HL-60/S4 treated with phorbol 12-myristate 13-acetate at 8.2 ng/mL for 4 days and 3 days (cell line): ENCODE results near the gene PBX3.

Experiments
- in situ Hi-C: fragments of 300-500 bp; cut with MboI; formaldehyde crosslinking; loops from 2 replicates; pipeline ENCODE4 v1.15.0; 2022; ENCODE audit warnings: low sequenced_read_pairs

PBX3 gene

GRCh38 chr9:125854553-125855275 is 107.5 kb downstream of the PBX3 start:
- in situ Hi-C loops: no loop called here

DNA sequence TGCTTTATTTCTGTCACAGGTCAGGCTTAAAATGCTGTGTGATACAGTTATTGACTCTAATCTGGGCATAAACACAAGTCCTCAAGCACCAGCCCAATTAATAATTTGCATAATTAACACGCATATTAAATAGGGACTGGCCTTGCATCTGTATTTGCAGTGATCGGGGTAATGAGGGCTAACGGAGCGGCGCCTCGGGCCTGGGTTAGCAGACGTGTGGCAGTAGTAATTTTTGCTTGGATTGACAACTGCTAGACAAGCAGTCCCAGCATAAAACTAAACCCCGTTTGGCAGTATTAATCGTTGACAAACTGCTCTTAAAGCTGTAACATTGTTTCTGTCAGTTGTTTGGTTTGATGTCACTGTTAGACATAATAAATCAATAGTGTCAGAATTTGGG is 109.2 kb downstream of the PBX3 start:
- in situ Hi-C loops: no loop called here

- in situ Hi-C loops: no loop called here
Measured at GRCh38 chr9:125861405-125862058, 114.4 kb downstream of the PBX3 start.

- in situ Hi-C loops: no loop called here
Measured at GRCh38 chr9:125863923-125864322, 116.8 kb downstream of the PBX3 start.

- in situ Hi-C loops: no loop called here
Measured at GRCh38 chr9:125867751-125868415, 120.7 kb downstream of the PBX3 start.

- in situ Hi-C loops: no loop called here
Measured at GRCh38 chr9:125878164-125878631, 131.0 kb downstream of the PBX3 start.

DNA sequence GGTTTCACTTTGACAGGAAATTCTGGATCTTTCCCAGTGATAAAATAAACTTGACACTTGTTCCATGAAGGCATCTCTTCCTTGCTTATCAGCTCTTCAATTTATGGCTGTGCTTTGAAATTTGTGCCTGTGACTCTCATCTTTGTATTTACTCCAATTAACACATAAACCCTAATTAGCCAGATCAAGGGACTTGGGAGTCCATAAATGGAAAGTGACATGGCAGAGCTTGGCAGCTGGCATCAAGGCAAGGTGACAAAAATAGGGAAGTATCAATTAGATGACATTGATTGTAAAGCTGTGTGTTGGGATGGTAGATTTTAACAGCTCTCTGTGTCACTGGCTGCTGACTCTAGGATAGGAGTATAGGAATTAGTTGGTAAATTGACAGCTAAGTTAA is 133.9 kb downstream of the PBX3 start:
- in situ Hi-C loops: no loop called here

- in situ Hi-C loops: no loop called here
Measured at GRCh38 chr9:125883565-125884217, 136.5 kb downstream of the PBX3 start.

- in situ Hi-C loops: no loop called here
Measured at GRCh38 chr9:125884218-125884595, 137.0 kb downstream of the PBX3 start.

GRCh38 chr9:125885405-125886034 is 138.3 kb downstream of the PBX3 start:
- in situ Hi-C loops: no loop called here

GRCh38 chr9:125886365-125886764 is 139.2 kb downstream of the PBX3 start:
- in situ Hi-C loops: no loop called here

DNA sequence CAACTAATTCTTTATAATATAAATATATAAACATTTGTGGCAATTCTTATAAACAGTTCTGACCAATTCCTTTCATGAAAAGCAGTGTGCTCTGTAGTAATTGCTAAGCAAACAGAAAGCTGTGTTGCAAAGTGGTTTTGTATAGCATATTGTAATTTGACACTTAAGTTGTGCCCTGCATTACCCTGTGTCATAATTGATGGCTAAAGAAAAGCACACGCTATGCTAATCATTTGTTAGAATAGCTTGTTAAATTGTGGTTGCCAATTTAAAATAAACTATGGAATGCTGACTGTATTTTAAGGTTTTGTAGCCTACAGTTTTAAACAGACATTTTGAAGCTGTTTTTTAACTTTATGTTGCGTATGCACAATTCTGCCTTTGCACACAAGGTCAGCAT is 140.0 kb downstream of the PBX3 start:
- in situ Hi-C loops: no loop called here

DNA sequence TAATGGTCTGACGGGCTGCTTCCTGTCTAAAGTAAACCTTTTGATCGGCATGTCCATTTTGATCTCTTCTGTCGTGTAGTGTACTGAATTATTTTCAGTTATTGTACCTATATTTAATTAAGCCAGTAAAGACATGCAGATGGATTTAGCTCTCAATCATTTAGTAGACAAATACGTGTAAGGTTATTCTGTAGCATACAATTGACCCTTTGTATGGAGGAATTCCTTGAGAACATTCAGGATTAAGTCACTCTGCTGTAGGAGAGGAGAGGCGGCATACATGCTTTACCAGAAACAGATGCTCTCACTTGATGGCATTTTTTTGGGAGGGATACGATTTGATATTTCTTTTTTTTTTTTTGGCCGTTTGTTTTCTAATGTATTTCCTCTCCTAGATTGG is 141.0 kb downstream of the PBX3 start:
- in situ Hi-C loops: no loop called here

- in situ Hi-C loops: no loop called here
Measured at GRCh38 chr9:125889112-125889475, 141.9 kb downstream of the PBX3 start.

DNA sequence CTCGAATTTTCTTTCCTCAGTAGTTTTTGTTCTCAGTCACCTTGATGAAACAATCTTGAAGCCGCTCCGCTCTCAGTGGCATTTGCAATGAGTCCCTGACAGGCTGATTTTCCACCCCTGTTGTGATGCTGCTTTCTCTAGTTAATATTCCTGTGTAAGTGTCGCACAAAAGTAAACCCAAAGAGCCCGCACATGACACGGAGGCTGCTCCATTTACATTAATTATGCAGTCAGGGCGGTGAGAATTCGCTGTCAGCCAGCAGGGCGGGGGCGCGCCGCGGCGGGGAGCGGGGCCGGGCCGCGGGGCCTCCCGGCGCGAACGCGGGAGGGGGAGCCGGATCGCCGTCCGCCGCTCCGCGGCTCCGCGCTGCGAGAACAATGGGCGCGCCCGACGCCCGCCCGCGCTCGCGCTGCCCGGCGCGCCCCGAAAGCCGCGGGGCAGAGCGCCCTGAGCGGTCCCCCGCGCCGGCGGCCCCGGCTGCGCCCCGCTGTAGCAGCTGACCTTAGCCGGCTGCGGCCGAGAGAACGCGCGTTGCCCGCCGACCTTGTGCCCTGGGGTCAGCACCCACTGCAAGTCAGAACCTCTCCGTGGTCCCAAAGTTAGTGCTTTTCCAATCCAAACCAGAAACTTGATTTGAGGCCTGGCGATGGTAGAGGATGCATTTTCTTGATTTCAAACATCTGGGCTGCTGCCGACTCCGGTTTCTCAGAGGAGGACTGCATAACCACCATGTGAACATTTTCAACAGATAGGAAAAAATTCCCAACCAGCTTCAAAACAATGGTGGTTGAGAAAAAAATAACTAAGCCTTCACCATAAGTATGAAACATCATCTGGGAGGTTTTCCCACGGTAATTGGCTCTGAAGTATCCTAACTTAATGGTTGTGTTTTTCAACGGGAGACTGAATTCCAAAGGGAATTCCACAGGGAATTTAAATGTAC is 142.6 kb downstream of the PBX3 start:
- in situ Hi-C loops: no loop called here

GRCh38 chr9:125890826-125891225 is 143.7 kb downstream of the PBX3 start:
- in situ Hi-C loops: no loop called here

DNA sequence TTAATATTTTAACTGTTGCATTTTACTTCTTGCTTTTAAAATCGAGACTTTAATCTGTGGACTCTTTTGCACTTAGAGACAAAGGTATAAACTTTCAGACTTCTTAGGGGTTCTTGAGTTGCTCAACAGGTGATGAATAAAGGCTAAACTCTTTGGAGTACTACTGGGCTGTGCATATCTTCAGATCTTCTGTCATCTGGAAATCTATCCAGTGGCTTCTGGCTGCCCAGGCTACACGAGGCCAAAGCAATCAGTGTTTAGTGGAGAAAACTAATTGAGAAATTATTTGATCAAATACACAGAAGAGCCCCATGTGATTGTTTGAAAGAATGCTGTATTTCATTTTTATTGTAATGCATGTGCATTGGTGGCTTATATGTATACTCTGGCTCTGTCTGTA is 146.1 kb downstream of the PBX3 start:
- in situ Hi-C loops: no loop called here

DNA sequence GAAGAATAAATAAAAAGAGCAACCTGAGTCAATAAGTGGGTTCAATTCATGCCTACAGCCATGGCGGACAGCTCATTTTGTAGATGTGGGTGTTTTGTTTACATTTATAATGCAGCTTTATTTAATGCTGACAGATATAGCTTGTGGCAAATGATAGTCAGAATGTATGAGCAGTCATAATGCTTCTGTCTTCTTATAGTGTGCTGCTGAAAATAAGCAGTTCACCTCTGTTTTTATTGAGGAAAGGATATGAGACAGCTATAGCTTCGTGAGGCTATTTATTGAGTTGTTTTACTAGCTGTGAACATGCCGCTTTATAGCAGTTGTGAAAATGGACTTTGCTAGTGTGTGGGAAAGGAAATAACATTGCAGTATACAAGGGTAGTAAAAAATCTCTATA is 147.4 kb downstream of the PBX3 start:
- in situ Hi-C loops: no loop called here

GRCh38 chr9:125896404-125896803 is 149.2 kb downstream of the PBX3 start:
- in situ Hi-C loops: no loop called here

- in situ Hi-C loops: no loop called here
Measured at GRCh38 chr9:125896964-125897363, 149.8 kb downstream of the PBX3 start.
